Bronchial epithelial cell (primary cell): ENCODE measurements around the gene RAB11FIP4. TPM values are rescaled to one million over a fixed set of nuclear protein-coding genes. Genes with fewer than 3 reads are reported as not detected.

Experiments used
- DNase-seq: peaks from one replicate; pipeline ENCODE4 v3.0.0-alpha.2; 2010; ENCODE audit warnings: low read depth
- FAIRE-seq: peaks from 2 replicates; lab custom pipeline; 2011; peaks lifted over from hg19 to GRCh38; lab: Jason Lieb, UNC
- H3K27me3 ChIP-seq: 2 replicates; pipeline ENCODE4 v1.5.1; 2011; ENCODE audit warnings: low read length; ENCODE audit not compliant: control insufficient read depth, insufficient read depth
- H3K36me3 ChIP-seq: 2 replicates; pipeline ENCODE4 v1.5.1; 2011; ENCODE audit warnings: low read length; ENCODE audit not compliant: control insufficient read depth, insufficient read depth
- H3K4me3 ChIP-seq: 2 replicates; pipeline ENCODE4 v1.5.1; 2011; ENCODE audit warnings: mild to moderate bottlenecking, low read depth, low read length, control low read depth
- total RNA-seq: library from RNA; depleted of rRNA; stranded (reverse); fragments of >200 nt; gene quantifications from 2 replicates; pipeline ENCODE4 v1.2.1, GENCODE V29; 2014
- TF ChIP-seq, protein P1 (sequence below): IDR thresholded peaks from 2 replicates; pipeline ENCODE4 v1.5.1; 2011; ENCODE audit warnings: mild to moderate bottlenecking, moderate library complexity, low read length, control low read depth, inconsistent platforms; ENCODE audit not compliant: insufficient read depth, severe bottlenecking

Gene RAB11FIP4
- total RNA-seq, 1 donor from 2014 or later = 17.6 TPM

DNA sequence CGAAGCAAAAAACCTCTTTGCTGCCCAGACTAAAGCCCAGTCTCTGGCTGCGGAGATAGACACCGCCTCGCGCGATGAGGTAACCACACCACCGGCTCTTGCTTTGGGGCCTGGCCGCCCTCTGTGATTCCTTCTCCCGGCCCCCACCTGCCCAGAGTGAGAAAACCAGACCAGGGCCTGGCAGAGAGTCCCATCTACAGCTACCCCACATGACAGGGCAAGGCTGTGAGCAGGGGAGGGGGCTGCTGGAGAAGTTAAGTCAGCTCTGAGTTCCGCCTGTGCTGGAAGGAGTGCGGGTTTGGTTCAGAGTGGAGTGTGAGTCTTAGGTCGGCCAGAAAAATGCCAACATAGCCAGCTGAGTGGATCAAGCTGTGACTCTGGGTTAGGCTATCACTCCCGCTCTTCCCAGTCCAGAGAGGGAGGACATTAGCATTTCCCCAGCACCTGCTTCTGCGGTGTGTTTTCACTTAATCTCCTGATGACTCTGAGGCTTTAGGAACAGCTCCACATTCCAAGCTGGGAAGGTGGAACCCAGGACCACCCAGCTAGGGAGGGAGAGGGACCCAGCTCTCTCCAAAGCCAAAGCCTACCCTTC lies 139.0 kb downstream of the RAB11FIP4 start:
- peaks cover 22% of the 10 kb centered on the region for H3K36me3 ChIP-seq
- H3K27me3 ChIP-seq = no peaks in the 10 kb centered on the region
- DNase-seq (no peak), FAIRE-seq (no peak)
- TF ChIP-seq, protein P1, sequence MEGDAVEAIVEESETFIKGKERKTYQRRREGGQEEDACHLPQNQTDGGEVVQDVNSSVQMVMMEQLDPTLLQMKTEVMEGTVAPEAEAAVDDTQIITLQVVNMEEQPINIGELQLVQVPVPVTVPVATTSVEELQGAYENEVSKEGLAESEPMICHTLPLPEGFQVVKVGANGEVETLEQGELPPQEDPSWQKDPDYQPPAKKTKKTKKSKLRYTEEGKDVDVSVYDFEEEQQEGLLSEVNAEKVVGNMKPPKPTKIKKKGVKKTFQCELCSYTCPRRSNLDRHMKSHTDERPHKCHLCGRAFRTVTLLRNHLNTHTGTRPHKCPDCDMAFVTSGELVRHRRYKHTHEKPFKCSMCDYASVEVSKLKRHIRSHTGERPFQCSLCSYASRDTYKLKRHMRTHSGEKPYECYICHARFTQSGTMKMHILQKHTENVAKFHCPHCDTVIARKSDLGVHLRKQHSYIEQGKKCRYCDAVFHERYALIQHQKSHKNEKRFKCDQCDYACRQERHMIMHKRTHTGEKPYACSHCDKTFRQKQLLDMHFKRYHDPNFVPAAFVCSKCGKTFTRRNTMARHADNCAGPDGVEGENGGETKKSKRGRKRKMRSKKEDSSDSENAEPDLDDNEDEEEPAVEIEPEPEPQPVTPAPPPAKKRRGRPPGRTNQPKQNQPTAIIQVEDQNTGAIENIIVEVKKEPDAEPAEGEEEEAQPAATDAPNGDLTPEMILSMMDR = no peak
- H3K4me3 ChIP-seq = no peak overlapping the region

DNA sequence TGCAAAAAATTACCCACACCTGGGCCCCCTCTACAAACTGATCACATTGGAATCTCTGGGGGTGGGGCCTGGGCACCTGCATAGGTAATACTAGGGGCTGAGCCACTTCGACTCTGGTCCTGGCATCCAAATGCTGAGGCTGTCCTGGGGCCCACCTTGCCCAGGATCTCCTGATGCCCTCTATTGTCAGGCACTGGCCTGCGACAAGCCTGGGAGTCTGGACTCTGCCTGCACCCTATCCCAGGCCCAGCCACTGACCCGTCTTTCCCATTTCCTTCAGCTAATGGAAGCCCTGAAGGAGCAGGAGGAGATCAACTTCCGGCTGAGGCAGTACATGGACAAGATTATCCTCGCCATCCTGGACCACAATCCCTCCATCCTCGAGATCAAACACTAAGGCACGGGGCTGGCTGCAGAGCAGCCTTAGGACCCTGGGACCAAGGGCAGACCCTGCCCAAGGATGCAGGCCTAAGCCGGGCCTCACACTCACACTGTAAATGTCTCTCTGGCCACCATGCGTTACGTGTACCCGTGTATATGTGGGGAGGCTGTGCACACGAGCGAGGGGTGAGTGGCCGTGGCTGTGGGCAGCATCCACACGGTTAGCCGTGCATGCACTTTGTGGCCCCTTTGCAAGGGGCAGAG lies 140.0 kb downstream of the RAB11FIP4 start:
- no peak for DNase-seq
- Histone ChIP-seq H3K27me3 (no peaks in the 10 kb centered on the region), H3K36me3 (peaks cover 19% of the 10 kb centered on the region), H3K4me3 (no peak overlapping the region)
- no peak for FAIRE-seq
- TF ChIP-seq, protein P1 = no peak

DNA sequence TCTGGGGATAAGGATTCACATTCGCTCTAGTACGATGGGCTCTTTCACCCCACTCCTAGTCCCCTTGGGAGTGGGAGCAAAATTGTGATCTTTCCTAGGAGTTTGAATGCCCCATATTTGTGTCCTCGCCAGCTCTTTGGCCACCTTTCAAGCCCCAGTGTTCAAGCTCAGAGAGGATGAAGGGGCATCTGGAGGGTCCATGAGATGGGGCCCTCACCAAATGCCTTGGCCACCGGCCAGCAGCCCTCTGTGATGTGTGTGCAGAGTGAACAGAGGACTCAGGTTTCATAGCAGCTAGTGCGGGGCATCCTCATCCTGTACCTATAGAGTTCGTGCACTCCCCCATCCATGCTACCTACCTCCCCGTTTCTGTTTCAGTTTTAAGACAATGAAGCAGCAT lies 140.6 kb downstream of the RAB11FIP4 start:
- Histone ChIP-seq H3K4me3 (no peak overlapping the region), H3K36me3 (peaks cover 19% of the 10 kb centered on the region), H3K27me3 (no peaks in the 10 kb centered on the region)
- TF ChIP-seq, protein P1 = no peak
- FAIRE-seq (no peak), DNase-seq (no peak)

DNA sequence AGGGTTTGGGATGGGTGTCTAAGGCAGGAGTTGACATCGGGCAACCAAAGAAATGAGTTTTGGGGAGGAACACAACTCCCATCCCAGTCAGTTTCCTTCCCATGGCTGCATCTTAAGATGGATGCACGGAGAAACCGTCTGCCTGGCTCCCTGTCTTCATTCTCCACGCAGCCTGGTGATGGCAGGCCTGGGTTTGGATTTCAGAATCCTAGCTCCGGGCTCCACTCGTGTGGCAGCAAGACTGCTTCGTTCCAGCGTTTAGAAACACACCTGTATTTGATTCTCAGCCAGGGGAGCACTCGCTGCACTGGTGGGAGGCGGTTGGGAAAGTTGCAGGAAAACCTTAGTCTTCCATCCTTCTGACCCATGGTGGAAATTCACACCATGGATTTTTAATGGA lies 141.1 kb downstream of the RAB11FIP4 start:
- H3K4me3 ChIP-seq = no peak overlapping the region
- H3K27me3 ChIP-seq = no peaks in the 10 kb centered on the region
- DNase-seq (no peak), FAIRE-seq (no peak)
- H3K36me3 ChIP-seq = peaks cover 19% of the 10 kb centered on the region
- TF ChIP-seq, protein P1 = no peak

DNA sequence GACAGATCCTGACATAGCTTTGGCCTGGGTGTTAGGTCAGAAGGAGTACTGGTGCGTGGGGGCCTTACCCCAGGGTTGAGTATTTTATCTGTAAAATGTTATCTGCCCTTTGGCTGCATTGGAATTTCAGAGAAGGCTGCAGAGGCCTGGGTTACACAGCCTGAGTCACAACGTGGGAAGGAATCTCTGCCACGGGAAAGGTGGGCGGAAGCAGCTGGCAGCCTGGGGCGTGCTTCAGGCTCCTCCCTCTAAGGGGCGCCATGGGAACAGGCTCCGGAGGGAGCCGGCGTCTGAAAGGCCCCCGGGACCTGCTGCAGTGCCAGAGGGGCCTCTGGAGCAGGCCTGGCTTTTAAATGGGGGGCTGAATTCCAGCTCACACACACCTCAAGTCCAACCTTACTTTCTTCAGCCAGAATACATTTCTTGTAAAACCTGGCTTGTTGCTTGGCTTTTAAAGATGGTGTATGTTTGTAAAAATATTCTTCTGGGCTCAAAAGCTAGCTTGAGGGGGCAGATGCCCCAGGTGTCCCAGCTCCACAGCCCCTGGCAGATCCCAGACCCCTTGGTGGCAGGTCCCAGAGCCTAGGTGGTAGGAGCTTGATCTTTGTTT lies 142.2 kb downstream of the RAB11FIP4 start:
- TF ChIP-seq, protein P1 = peak; percentile 27
- H3K4me3 ChIP-seq = no peak overlapping the region
- H3K36me3 ChIP-seq = peaks cover 14% of the 10 kb centered on the region
- no peaks in the 10 kb centered on the region for H3K27me3 ChIP-seq
- DNase-seq (peak; percentile 82), FAIRE-seq (no peak)
